Fibroblast of lung (primary cell): ENCODE measurements around the gene SRGAP2C.
"Not testable (repeated sequence)": the region's sequence is repeated elsewhere in the genome, so short reads cannot be mapped to it uniquely, and the experiment has no call there.

ENCODE experiments used
- CTCF ChIP-seq, 2 donors: IDR thresholded peaks in 1 of 2; conservative IDR thresholded peaks in 1 of 2; 1 replicate in 1 of 2; 2 replicates in 1 of 2; pipeline ENCODE4 v1.5.1; 2011 to 2012; ENCODE audit warnings: low read length in 2 of 2, control low read depth in 1 of 2, inconsistent platforms in 1 of 2, low read depth in 1 of 2, mild to moderate bottlenecking in 1 of 2
- EZH2 ChIP-seq: IDR thresholded peaks from 2 replicates; pipeline ENCODE4 v1.5.1; 2012; ENCODE audit warnings: low read length, control low read depth, mild to moderate bottlenecking; ENCODE audit errors: missing control alignments

- TF ChIP-seq EZH2; CTCF (conservative IDR thresholded peaks at IDR 0.05 in 1 of 2, IDR thresholded peaks at IDR 0.05 in 1 of 2; ENCODE audit: low read depth in 1 of 2, low read length in 2 of 2): not testable (repeated sequence)
Measured at GRCh38 chr1:121221770-121222169, 37.0 kb downstream of the SRGAP2C start.
